Hematopoietic multipotent progenitor cell treated with erythropoietin and hydrocortisone succinate and interleukin-3 and kit ligand, for 17 days (in vitro differentiated cells): ENCODE results near the gene PATL2.
A peak's percentile ranks its signal among the peaks of the same experiment; 100 is the strongest.
"Not testable (repeated sequence)": the region's sequence is repeated elsewhere in the genome, so short reads cannot be mapped to it uniquely, and the experiment has no call there.

Experiments used
- DNase-seq: peaks from one replicate; pipeline ENCODE4 v3.0.0-alpha.2; 2015; ENCODE audit warnings: low spot score

The PATL2 gene

GRCh38 chr15:44711096-44711742, at the start of gene PATL2, which contains the start of gene B2M:
TSS of gene PATL2 (minus strand) at chr15:44711323. CDS start at chr15:44676490, 34,833 bp downstream.
TSS of gene B2M (plus strand) at chr15:44711517. CDS start at chr15:44711547, 30 bp downstream.
- DNase-seq: peak; percentile 99

GRCh38 chr15:44753345-44753744, 42.2 kb upstream of the PATL2 start:
- DNase-seq: no peak

- not testable (repeated sequence) for DNase-seq
Measured at GRCh38 chr15:44743454-44743853, 32.3 kb upstream of the PATL2 start.

GRCh38 chr15:44739222-44739847, 28.2 kb upstream of the PATL2 start:
- not testable (repeated sequence) for DNase-seq

- DNase-seq: peak; percentile 80
Measured at GRCh38 chr15:44738340-44738984, 27.3 kb upstream of the PATL2 start.

- no peak for DNase-seq
Measured at GRCh38 chr15:44736181-44736765, 25.1 kb upstream of the PATL2 start, which contains the start of gene TRIM69. TSS of gene TRIM69 (plus strand) at chr15:44736528. CDS start at chr15:44736705, 177 bp downstream.

- DNase-seq: no peak
Measured at GRCh38 chr15:44735482-44736180, 24.5 kb upstream of the PATL2 start.

- DNase-seq: no peak
Measured at GRCh38 chr15:44734839-44735481, 23.8 kb upstream of the PATL2 start.

GRCh38 chr15:44729408-44730127, 18.4 kb upstream of the PATL2 start:
- no peak for DNase-seq

- DNase-seq: peak; percentile 90
Measured at GRCh38 chr15:44728576-44729407, 17.7 kb upstream of the PATL2 start.

- DNase-seq: not testable (repeated sequence)
Measured at GRCh38 chr15:44728232-44728575, 17.1 kb upstream of the PATL2 start.

- no peak for DNase-seq
Measured at GRCh38 chr15:44727485-44728231, 16.5 kb upstream of the PATL2 start.

GRCh38 chr15:44726568-44727484, 15.7 kb upstream of the PATL2 start:
- no peak for DNase-seq

- no peak for DNase-seq
Measured at GRCh38 chr15:44726136-44726535, 15.0 kb upstream of the PATL2 start.

GRCh38 chr15:44722011-44722410, 10.9 kb upstream of the PATL2 start:
- DNase-seq: no peak

GRCh38 chr15:44720460-44721176, 9.5 kb upstream of the PATL2 start:
- no peak for DNase-seq

GRCh38 chr15:44720000-44720435, 8.9 kb upstream of the PATL2 start:
- DNase-seq: not testable (repeated sequence)
